ENCODE data around the gene DND1.

GRCh38 chr5:140642718-140643117 is 30.7 kb downstream of the DND1 start:
- no peak for TF ChIP-seq CTCF (IDR thresholded peaks at IDR 0.05; ENCODE audit: insufficient read depth, low read depth, low read length)
- TF ChIP-seq EZH2 (IDR thresholded peaks at IDR 0.05; ENCODE audit: insufficient read depth, low read length), result no peak
